HG02763 (cell line): ENCODE results near the gene PGP.
A peak's percentile ranks its signal among the peaks of the same experiment; 100 is the strongest.
"Not testable (repeated sequence)": the region's sequence is repeated elsewhere in the genome, so short reads cannot be mapped to it uniquely, and the experiment has no call there.

Experiments
- ATAC-seq: cut with Tn5 transposase; IDR thresholded peaks from one replicate; pipeline ENCODE4 v1.9.1; 2021; ENCODE audit warnings: mild to moderate bottlenecking, moderate library complexity; ENCODE audit not compliant: unreplicated experiment

PGP gene, protein sequence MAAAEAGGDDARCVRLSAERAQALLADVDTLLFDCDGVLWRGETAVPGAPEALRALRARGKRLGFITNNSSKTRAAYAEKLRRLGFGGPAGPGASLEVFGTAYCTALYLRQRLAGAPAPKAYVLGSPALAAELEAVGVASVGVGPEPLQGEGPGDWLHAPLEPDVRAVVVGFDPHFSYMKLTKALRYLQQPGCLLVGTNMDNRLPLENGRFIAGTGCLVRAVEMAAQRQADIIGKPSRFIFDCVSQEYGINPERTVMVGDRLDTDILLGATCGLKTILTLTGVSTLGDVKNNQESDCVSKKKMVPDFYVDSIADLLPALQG

GRCh38 chr16:2214719-2214968, at the start of gene PGP:
TSS of gene PGP (minus strand) at chr16:2214840. CDS start at chr16:2214777, 63 bp downstream.
- peak; percentile 89 for ATAC-seq

GRCh38 chr16:2263026-2263425, 48.4 kb upstream of the PGP start:
- ATAC-seq: not testable (repeated sequence)

- ATAC-seq: no peak
Measured at GRCh38 chr16:2260250-2260649, 45.6 kb upstream of the PGP start.

GRCh38 chr16:2258530-2258929, 43.9 kb upstream of the PGP start:
- not testable (repeated sequence) for ATAC-seq

DNA sequence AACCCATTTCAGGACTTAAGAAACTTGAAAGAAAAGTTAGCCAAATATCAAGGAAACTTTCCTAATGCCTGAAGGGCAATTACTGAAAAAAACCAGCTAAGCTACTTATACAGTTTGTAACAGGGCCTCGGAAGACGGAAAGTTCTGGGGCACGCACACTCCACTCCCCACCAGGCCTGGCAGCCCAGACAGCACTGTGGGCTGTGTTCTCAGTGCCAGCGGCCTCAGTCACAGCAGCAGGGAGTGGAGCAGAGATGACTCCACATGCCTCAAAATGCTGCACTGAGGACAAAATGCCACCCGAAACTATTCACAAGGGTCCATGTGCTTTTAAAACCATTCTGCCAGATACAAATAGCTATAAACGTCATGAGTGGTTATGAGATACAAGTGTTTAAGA, 43.1 kb upstream of the PGP start:
- no peak for ATAC-seq

DNA sequence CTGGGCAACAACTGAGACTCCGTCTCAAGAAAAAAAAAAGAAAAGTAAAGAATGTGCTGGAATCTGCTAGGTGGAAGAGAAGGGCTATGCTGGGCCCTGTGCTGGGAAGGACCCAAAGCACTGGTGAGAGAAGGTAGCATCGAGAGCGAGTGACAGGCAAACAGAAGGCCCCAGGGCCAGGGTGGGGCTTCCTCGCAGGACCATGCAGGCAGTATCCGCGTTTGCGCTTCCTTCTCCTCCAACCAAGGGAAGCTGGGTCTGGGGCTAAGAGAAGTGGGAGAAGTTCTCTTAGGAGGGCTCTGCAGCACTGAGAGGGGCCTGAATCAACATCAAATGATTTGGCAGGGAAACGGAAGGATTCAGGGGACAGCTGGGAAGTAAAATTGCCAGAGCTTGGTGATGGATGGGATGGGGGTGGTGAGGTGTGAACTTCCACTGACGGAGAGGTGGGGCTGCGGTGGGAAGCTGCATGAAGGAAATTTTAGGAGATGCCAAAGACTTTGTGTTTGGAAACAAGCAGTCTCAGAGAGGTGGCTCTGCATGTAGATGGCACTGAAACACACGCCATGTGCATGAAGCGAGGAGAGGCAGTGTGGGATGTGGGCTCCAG, 42.0 kb upstream of the PGP start:
- no peak for ATAC-seq

- no peak for ATAC-seq
Measured at GRCh38 chr16:2253293-2253692, 38.7 kb upstream of the PGP start.

GRCh38 chr16:2252806-2253148, 38.1 kb upstream of the PGP start:
- no peak for ATAC-seq

GRCh38 chr16:2251296-2252111, 36.9 kb upstream of the PGP start, which contains the start of gene ECI1:
TSS of gene ECI1 (minus strand) at chr16:2251587. CDS start at chr16:2251566, 21 bp downstream.
- peak; percentile 93 for ATAC-seq

GRCh38 chr16:2250652-2251295, 36.1 kb upstream of the PGP start:
- ATAC-seq: no peak

- ATAC-seq: no peak
Measured at GRCh38 chr16:2246301-2246885, 31.8 kb upstream of the PGP start.

GRCh38 chr16:2244926-2245795, 30.5 kb upstream of the PGP start:
- no peak for ATAC-seq

- no peak for ATAC-seq
Measured at GRCh38 chr16:2244301-2244700, 29.7 kb upstream of the PGP start.

GRCh38 chr16:2243781-2244180, 29.1 kb upstream of the PGP start:
- no peak for ATAC-seq

- ATAC-seq: no peak
Measured at GRCh38 chr16:2243031-2243528, 28.4 kb upstream of the PGP start.

- no peak for ATAC-seq
Measured at GRCh38 chr16:2242598-2242997, 28.0 kb upstream of the PGP start.

GRCh38 chr16:2240331-2240730, 25.7 kb upstream of the PGP start:
- ATAC-seq: not testable (repeated sequence)

- no peak for ATAC-seq
Measured at GRCh38 chr16:2238838-2239675, 24.4 kb upstream of the PGP start.

- ATAC-seq: no peak
Measured at GRCh38 chr16:2238150-2238837, 23.7 kb upstream of the PGP start.
